ENCODE results near the gene CACNA1S.

CACNA1S gene

GRCh38 chr1:201007481-201007880 is 104.7 kb downstream of the CACNA1S start:
- no peak for DNase-seq

DNA sequence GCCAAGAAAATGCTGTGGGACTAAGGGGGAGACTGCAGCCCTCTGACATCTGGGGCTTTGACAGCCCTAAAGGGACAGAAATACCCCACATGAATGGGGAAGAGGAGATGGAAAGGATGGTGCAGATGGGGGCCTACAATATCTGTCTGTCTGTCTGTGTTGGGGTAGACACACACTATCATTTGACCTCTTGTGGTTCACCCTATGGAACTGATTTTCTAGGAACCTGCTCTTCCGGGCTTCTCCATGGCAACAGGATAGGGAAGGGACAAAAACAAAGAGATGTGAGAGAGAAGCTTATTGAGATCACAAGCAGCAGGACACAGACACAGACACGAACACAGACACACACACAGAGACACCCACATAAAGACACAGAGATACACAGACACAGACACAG is 105.8 kb downstream of the CACNA1S start:
- DNase-seq, result no peak

- DNase-seq, result no peak
These were observed 107.5 kb downstream of the CACNA1S start for GRCh38 chr1:201004732-201005131.

DNA sequence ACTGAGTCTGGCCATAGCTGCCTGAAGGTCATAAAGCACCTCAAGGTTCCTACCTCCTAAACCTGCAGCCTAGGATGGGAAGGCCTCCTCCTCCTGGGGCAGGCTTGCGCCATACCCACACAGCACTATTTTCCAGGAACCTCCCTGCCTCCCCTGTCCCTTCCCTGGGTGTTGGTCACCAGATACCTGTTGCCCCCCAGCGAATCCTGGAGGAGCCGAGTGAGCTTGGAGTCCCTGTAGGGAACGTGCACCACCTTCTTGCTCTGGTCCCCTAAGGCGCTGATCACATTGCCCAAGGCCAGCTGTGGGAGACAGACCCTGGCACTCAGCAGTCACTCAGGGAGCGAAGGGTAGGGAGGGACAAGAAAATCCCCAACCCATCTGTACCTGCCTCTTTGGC is 108.1 kb downstream of the CACNA1S start:
- no peak for DNase-seq

- DNase-seq, result no peak
These were observed 109.7 kb downstream of the CACNA1S start for GRCh38 chr1:201002510-201002909.

DNA sequence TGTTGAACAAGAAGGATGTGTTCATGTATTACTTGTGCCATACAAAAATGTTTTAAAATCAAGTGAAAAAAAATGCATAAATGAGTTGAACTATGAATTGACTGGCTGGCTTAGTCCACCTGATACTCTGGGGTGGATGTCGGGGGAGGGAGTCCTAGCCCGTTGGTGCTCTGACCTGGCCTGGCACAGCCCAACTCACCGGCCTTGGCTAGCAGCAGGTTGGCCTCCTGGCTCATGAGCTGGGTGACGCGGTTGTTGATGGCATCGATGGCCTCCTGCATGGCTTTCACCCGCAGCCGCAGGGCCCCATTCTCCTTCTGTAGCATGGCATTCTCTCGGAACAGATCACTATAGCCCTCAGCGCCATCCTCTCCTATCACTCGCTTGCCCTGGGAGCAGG is 110.3 kb downstream of the CACNA1S start:
- no peak for DNase-seq

DNA sequence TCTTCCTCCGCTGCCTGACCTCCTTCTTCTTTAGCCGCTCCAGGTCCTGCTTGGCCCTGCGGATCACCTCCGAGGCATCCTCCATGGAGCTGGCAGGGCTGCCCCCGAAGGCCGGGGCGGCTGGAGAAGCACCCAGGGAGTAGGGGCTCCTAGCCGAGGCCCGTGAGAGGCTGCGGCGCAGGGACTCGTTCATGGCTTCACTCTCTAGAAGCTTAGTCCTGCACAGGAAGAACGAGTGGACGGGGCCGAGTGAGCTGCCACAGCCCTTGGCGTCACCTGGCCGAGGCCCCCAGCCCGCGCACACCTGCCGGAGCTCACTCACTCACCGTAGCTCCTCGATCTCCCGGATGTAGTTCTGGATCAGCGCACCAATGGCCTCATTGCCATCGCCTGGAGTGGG is 111.8 kb downstream of the CACNA1S start:
- DNase-seq, result no peak

DNA sequence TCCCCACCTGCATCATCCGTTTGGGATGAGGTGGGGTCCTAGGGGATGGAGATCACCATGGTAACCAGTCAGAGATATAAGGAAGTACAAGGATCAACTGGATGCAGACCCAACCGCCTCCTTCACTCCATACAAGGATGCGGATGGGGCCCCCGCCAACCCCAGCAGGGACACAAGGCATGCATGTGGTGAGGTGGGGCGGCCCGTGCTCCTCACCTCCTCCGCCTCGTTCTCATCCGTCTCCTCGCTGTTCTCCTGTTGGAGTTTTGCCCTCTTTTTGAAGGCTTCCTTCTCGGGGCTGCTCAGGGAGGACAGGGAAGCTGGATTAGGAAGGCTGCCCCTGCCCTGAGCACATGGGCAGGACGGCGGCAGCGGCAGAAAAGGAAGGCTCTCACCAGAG is 112.6 kb downstream of the CACNA1S start:
- DNase-seq, result no peak

- DNase-seq, result no peak
These were observed 113.9 kb downstream of the CACNA1S start for GRCh38 chr1:200998323-200998722.

GRCh38 chr1:200992382-200993048 is 119.7 kb downstream of the CACNA1S start:
- DNase-seq, result peak; percentile 15

GRCh38 chr1:200991097-200991614 is 121.1 kb downstream of the CACNA1S start:
- DNase-seq, result no peak

GRCh38 chr1:200990114-200990513 is 122.1 kb downstream of the CACNA1S start:
- no peak for DNase-seq
